ENCODE measurements around the gene FHOD3.

The FHOD3 gene

DNA sequence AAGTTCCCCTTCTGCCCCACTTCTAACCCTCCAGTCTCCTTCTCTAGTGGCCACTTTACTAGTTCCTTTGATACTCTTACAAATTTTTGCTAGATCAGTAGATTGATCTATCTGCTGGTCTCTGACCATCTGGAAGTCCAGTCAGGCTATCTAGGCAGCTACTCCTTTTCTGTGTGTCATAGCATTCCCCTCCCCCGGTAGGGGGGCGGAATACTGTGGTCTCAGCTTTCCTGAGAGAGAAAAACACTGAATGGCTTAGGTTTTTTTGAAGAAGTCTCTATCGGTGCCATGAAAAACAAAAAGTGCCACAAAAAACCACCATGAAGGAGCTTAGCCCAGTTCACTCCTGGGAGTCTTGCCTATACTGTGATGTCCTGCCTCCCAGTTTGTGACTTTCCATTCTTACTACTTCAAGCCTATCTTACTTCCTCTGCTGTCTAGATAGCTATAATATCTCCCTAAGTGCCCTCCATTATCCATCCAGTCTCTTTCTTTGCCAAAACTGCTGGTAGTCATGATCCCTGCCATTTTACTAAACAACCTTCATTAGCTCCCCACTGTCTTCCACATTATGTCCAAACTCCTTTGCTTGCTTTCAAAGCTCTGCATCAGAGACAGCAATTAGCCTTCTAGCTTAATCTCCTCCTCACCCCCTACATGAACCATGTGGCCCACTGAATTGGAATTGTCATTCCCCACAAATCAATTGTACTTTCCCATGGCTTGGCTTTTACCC lies 501.4 kb downstream of the FHOD3 start:
- TF ChIP-seq CTCF (IDR thresholded peaks at IDR 0.05; ENCODE audit: control insufficient read depth, extremely low read depth, insufficient read depth) = no peak
- DNase-seq (ENCODE audit: low read depth) = no peak
- no peak overlapping the region for H3K4me3 ChIP-seq (ENCODE audit: low read depth, low read length)

DNA sequence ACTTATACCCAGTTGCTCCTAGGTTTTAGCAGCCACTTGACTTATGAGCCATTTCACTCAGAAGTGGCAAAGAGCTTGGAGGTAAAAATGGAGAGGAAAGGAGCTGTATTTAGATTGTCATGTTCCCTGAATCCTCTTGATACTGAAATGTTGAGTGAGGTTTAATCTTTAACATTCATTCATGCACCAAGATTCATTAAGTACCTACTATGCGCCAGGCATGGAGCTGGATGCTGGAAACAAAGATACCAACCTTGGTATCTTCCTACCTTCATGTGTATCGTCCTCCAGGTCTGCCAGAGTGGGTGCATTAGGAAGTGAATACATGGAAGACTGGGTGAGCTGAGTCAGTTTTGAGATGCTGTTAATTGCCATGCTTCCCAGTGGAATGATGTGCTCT lies 507.6 kb downstream of the FHOD3 start:
- no peak for TF ChIP-seq CTCF (IDR thresholded peaks at IDR 0.05; ENCODE audit: control insufficient read depth, extremely low read depth, insufficient read depth)
- no peak for DNase-seq (ENCODE audit: low read depth)
- no peak overlapping the region for H3K4me3 ChIP-seq (ENCODE audit: low read depth, low read length)

DNA sequence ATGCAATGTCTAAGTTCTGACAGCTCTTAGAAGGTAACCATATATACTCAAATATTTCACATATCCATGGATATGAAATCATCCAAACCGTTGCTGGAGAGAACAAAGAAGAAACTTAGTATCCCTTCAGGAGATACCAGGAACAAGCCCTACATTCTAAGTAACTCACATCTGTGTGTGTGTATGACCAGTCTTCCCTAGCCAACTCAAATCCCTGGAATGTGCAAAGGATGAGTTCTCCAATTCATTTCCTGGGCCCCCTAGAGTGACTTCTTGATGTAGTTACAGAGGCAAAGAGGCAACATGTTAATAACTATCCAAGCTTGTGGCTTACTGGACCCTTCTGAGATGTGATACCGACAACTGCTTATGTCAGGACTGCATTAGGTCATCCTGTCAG lies 511.2 kb downstream of the FHOD3 start:
- no peak for DNase-seq (ENCODE audit: low read depth)
- no peak for TF ChIP-seq CTCF (IDR thresholded peaks at IDR 0.05; ENCODE audit: control insufficient read depth, extremely low read depth, insufficient read depth)
- no peak overlapping the region for H3K4me3 ChIP-seq (ENCODE audit: low read depth, low read length)

DNA sequence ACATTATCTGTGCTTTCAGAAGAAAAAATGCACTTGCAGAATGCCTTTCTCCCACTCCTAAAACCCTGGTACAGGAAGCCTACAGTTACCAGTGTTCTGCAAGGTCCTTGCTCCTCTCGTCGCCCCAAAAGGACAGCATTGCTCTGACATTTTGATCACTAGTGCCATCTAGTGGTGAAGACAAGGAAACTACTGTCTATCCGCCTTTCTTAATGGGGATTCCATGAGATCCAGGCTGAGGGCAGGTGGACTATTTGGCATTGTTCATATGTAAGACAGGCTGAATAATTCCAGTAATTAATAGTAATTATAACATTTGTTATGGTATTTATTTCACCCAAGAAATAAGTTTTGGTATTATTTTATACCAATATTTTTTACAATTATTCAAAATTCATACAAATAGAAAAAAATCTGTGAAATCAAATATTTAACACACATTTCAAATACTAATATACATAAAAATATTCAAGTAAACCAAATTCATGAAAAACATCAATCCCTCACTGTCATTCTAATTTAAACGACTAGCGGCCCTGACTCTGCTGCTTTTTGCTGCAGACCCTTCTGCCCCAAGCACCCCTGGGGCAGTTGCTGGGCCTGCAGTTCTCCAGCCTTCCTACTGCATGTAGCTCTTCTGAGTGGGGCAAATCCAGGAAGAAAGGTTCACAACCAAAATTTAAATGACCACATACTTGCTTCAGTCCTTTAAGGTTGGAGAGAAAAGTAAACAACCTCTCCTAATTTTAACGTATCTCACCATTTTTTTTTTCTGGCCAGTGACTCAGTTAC lies 512.3 kb downstream of the FHOD3 start:
- DNase-seq (ENCODE audit: low read depth) = peak; percentile 31
- TF ChIP-seq CTCF (IDR thresholded peaks at IDR 0.05; ENCODE audit: control insufficient read depth, extremely low read depth, insufficient read depth) = peak; percentile 82
- H3K4me3 ChIP-seq (ENCODE audit: low read depth, low read length) = no peak overlapping the region

GRCh38 chr18:36811430-36811829 lies 513.9 kb downstream of the FHOD3 start:
- no peak overlapping the region for H3K4me3 ChIP-seq (ENCODE audit: low read depth, low read length)
- TF ChIP-seq CTCF (IDR thresholded peaks at IDR 0.05; ENCODE audit: control insufficient read depth, extremely low read depth, insufficient read depth) = no peak
- no peak for DNase-seq (ENCODE audit: low read depth)

DNA sequence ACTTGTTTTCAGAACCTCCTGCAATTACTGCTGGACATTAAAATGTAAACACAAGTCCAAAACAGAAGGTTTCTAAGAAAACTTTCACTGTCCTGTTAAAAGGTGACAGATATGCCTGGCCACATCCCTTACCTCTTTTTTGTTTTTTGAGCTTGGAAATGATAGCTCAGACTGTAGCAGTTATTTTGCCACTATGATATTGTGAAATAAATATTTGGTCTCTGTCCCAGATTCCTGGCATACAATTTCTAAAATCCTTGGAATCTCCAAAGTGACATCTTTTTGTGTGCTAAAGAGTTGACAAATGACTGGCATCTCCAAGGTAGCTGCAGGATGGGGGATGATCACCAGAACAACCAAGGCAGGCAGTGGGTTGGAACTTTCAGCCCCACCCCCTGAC lies 514.4 kb downstream of the FHOD3 start:
- no peak for DNase-seq (ENCODE audit: low read depth)
- TF ChIP-seq CTCF (IDR thresholded peaks at IDR 0.05; ENCODE audit: control insufficient read depth, extremely low read depth, insufficient read depth) = no peak
- no peak overlapping the region for H3K4me3 ChIP-seq (ENCODE audit: low read depth, low read length)

All from LNCaP clone FGC (cell line).